HG02870 (cell line): Measurements from ENCODE around the gene GOLGA6A.
"Not testable (repeated sequence)": the region's sequence is repeated elsewhere in the genome, so short reads cannot be mapped to it uniquely, and the experiment has no call there.

Experiments
- ATAC-seq: cut with Tn5 transposase; IDR thresholded peaks from one replicate; pipeline ENCODE4 v1.9.1; 2021; ENCODE audit warnings: mild to moderate bottlenecking, moderate library complexity; ENCODE audit not compliant: unreplicated experiment

The GOLGA6A gene

DNA sequence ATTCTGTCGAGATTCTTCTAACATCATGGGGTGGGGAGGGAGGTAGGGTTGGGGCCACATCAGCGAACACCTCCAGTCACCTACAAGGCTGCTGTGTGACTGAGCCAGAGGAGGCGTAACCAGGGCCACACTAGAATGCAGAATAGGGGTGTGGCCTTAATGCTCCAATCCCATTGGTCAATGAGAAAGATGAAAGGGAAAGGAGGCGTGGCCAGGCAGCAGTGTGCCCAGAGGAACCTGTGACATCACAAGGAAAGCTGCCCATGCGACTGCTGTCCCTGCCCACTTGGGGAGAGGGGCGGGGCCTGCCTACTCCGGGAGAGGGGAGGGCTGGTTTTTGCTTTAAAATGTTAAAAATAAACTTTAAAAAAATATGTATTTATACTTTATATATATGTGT lies at the start of gene GOLGA6A:
Gene GOLGA6A, minus strand, starts transcription at position 101 of the 400 bp plus-strand sequence. Its CDS starts 41 bp downstream, at position 60.
- not testable (repeated sequence) for ATAC-seq

DNA sequence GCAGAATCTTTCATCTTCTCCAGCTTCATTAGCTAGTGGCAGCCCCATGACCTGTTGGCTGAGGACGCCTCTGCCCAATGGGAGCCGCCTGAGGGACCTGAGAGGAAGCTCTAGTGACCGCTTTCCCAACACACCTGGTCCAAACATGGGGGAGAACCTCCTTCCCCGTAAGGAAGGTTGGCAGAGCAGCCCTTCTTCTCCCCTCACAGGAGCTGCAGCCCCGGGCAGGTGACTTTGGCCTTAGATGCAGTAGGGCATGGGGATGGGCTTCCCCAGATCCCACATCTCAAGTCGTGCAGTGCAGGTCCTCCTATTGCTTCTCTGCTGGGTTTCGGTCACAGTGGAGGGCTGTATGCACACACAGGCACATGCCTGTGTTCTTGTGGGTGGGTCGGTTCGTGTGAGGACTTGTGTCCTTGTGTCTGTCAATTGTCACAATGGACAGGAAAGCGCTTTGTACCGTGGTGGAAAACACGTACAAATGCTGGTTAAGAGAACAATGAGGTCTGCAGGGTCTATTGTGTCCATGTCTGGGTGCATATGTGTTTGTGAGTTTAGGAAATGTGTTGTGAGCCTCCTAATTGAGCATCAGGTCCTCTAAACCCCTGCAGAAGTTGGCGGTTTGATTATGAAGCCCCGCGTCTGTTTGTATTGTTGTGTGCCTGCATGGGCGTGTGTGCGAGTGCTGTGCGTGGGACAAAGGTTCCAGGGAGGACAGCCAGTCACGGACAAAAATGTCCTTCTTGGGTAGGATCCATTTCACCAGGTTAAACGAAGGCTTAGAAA lies 49.5 kb upstream of the GOLGA6A start:
- ATAC-seq, result no peak

DNA sequence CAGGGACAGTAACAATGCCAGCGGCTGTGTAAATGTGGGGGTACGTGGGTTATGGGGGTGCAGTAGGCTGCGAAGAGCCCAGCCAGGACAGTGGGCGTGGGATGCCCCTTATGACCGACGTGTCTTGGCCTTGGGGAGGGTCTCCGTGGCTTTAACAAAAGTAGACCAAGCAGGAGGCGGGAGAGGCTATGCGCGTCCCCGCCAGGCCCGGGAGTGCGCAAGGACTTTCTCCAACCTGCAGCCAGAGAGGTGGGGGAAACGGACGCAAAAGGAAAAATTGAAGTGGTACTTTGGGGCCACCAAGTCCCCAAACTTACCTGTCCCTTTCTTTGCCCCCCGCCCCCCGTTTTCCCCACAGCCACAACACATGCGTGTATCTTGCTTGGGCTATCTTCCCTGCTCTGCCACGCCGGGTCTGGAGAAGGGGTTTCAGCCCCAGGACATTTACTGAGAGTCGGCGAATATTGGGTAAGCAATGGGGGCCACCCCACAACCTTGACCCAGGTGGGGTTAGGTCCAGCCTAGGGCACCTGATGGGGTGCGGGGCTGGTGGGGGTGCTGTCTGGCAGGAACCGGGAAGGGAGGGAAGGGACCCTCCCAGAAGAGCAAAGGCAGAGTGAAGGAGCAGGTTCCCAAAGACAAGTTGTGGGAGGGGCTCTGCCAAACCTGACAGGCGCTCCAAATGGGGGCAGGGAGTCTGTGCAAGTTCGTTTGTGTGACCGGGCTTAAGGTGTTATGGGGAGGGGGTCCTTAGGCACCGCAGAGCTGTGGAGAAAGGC lies 48.7 kb upstream of the GOLGA6A start:
- ATAC-seq, result no peak

- no peak for ATAC-seq
Observed at GRCh38 chr15:74130155-74130848, 48.0 kb upstream of the GOLGA6A start, which contains the start of gene ISLR2. ISLR2 (plus strand) TSS chr15:74130586; CDS start chr15:74132755, 2,169 bp downstream.

GRCh38 chr15:74129586-74130154 lies 47.3 kb upstream of the GOLGA6A start:
- no peak for ATAC-seq

DNA sequence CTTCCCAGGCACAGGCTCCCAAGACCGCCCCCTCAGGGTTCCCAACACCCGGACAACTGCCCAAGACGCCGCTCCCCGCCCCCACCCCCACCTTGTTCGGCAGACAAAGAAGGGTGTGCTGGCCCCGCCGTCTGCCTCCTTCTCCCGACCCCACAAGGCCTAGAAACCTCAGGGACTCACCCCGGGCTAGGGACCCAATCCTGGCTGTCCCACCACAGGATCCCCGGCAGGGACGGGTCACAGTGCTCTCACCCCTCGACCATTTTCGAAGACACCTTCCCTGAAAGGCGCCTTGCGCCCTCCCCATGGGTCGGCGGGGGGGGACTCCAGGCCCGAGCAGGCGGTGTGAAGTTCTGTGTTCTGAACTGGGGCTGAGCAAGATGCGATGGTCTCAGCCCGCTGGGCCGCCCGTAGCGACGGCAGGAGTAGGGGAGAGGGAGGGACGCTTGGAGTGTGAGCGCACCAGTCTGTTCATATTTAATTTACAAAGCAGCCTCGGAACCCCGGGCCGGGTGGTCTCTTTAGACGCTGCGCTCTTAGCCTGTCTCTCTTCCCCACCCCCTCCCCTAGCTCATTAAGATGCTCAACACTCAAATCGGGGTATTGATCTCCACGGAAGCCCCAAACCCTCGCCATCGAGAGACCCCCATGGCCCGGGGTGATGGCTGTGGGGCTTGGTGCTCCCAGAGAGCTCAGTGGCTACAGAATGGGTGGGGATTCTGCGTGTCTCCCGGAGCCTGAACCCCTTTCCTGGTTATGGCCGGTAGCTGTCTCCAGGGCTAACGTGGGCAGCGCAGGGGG lies 46.6 kb upstream of the GOLGA6A start:
- no peak for ATAC-seq

DNA sequence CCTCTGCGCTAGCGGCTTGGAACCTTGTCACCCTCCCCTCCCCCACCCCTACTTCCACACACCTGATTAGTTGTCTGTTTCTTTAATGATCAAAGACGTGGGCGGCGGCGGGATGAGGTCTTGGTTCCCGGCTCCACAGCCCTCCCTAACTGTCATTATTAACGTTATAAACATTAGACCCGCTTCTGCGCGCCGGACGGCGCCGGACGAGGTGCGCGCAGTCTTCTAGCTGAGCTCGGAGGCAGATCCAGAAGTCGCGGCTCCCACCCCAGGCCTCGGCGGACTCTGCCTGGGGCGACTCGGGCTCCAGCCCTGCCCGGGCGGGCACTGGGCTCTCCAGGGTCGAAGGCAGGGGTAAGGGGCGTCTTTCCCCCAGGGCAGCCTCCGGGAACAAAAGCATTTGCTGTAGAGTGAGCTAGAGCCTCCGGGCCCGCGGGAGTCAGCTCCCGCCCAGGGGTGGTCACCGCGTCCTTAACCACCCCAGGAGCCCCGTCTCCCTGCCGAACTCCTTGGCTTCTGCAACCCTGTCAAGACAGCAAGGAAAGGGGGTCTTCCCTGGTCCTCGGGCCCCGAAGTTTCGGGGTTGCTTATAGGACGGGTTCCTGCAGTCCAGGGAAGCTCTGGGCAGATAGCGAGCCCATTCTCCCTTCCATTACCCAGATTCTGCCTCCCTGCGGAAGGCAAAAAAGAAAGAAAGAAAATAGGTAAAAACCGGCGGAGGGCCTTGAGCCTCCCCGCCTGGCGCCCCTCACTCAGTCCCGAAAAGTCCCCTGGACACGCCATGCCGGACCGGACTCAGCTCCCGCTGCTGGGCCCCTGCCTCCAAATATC lies 45.8 kb upstream of the GOLGA6A start:
- no peak for ATAC-seq

- ATAC-seq, result no peak
Observed at GRCh38 chr15:74127255-74127953, 45.1 kb upstream of the GOLGA6A start.

DNA sequence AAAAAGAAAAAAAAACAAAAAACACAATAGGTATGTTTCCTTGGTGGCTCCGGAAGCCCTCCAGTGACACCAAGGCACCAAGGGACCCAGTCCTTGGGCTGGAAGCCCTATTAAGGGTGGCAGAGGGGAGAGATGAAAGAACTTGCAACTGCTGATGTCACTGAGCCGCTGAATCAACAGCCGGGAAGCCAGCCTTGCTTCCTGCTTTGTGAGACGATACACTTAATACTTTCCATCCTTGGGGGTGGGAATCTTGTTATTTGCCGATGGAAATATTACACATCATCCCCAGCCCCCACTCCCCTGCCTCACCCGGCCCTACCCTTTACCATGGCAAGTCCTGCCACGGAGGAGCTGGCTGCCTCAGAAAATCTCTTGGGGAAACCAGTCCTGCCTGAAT lies 42.4 kb upstream of the GOLGA6A start:
- no peak for ATAC-seq

DNA sequence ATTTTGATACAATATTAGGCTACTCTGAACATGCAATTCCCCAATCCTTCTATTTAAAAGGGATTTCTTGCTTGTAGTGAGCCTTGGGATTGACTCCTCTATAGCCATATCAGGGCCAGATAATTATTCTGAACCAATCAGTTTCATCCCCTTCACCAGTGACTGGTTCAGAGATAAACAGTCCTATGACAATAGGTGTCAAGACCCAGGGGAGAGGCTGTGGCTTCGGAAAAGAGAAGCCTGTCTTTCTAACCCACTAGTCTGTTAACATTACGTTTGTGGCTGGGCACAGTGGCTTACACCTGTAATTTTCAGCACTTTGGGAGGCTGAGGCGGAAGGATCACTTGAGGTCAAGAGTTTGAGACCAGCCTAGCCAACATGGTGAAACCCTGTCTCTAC lies 41.8 kb upstream of the GOLGA6A start:
- ATAC-seq, result no peak

- ATAC-seq, result no peak
Observed at GRCh38 chr15:74123658-74124057, 41.3 kb upstream of the GOLGA6A start.

GRCh38 chr15:74123131-74123429 lies 40.7 kb upstream of the GOLGA6A start:
- ATAC-seq, result no peak

- ATAC-seq, result no peak
Observed at GRCh38 chr15:74122403-74123130, 40.2 kb upstream of the GOLGA6A start.

GRCh38 chr15:74121858-74122257 lies 39.5 kb upstream of the GOLGA6A start:
- ATAC-seq, result no peak

GRCh38 chr15:74121039-74121438 lies 38.7 kb upstream of the GOLGA6A start:
- no peak for ATAC-seq

GRCh38 chr15:74120426-74120825 lies 38.1 kb upstream of the GOLGA6A start:
- ATAC-seq, result no peak

DNA sequence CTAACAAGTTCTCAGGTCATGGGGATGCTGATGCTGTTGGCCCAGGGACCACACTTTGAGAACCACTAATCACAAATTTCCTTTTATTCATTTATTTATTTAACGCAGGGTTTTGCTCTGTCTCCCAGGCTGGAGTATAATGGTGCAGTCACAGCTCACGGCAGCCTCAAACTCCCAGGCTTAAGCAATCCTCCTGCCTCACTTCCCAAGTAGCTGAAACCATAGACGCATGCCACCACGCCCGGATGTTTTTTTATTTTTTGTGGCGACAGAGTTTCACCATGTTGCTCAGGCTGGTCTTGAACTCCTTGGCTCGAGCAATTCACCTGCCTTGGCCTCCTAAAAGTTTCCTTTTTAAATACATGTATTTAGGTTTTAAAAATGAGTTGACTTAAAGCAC lies 27.4 kb upstream of the GOLGA6A start:
- ATAC-seq, result no peak

DNA sequence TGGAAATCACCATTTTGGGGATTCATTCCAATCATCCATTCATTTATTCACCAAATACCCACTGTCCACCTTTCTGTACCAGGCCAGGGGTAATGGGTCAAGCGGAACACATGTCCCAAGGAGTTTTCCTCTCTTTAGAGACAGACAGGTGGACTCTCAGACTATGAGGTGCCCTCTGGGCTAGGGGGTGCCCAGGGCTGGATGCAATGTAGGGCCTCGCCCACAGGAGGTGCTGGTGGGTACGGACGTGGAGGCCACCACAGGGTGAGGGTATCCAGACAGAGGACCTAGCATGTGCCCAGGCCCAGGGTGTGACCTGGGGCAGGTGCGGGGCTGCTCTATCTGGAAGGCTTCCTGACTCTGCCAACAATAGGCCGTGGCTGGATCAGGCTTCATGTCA lies 26.3 kb upstream of the GOLGA6A start:
- not testable (repeated sequence) for ATAC-seq
